Stimulated activated CD8-positive, alpha-beta memory T cell treated with anti-CD3 and anti-CD28 coated beads, Interleukin-12 subunit alpha, Interleukin-12 subunit beta, amount 100 ng/mL, for 4 hours (primary cell): Measurements from ENCODE around the gene COX6A2.
"Not testable (repeated sequence)": the region's sequence is repeated elsewhere in the genome, so short reads cannot be mapped to it uniquely, and the experiment has no call there.

Experiments
- DNase-seq: peaks from one replicate; pipeline ENCODE4 v3.0.0-alpha.2; 2020; ENCODE audit warnings: low read depth

COX6A2 gene

DNA sequence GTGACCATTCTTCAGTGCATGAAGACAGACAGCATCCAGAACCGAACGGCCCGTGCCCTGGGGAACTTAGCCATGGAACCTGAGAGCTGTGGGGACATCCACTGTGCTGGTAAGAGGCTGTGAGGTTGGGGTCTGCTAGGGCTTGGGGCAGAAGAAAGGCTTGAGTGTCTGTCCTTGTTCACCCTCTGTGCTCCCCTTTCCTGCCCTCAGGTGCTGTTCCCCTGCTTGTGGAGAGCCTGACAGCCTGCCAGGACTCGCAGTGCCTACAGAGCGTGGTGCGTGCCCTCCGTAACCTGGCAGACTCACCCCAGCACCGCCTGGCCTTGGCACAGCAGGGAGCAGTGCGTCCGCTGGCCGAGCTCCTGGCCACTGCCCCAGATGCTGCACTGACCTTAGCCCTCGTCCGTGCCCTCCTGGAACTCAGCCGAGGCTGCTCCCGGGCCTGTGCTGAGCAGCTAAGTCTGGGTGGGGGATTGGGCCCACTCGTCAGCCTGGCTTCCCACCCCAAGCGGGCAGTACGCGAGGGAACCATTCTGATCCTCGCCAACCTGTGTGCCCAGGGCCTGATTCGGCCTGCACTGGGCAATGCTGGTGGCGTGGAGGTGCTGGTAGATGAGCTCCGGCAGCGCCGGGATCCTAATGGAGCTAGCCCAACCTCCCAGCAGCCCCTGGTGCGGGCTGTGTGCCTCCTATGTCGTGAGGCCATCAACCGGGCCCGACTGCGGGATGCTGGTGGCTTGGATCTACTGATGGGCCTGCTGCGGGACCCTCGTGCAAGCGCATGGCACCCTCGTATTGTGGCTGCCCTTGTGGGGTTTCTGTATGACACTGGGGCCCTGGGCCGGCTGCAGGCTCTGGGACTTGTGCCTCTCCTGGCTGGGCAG is 34.0 kb upstream of the COX6A2 start:
- no peak for DNase-seq

DNA sequence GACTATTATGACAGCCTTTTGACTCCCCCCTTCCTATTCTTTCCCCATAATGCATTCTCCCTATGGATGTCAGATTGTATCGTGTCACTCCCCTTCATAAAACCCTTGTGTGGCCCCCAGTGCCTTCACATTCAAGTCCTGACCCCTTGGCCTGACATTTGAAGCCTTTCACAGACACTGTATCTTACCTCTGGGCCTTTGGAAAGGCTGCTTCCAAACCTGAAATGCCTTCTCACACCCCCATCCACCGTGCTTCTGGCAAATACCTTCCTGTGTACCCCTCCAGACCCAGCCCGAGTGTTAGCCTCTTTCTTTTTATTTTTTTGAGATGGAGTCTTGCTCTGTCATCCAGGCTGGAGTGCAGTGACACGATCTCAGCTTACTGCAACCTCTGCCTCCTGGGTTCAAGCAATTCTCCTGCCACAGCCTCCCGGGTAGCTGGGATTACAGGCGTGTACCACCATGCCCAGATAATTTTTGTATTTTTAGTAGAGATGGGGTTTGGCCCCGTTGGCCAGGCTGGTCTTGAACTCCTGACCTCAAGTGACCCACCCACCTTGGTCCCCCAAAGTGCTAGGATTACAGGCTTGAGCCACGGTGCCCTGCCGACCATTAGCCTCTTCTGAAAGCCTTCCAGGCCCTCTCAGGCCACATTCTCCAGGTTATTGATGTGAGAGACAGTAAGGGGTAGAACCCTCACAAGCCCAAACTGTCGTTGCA is 33.2 kb upstream of the COX6A2 start:
- DNase-seq = no peak

DNA sequence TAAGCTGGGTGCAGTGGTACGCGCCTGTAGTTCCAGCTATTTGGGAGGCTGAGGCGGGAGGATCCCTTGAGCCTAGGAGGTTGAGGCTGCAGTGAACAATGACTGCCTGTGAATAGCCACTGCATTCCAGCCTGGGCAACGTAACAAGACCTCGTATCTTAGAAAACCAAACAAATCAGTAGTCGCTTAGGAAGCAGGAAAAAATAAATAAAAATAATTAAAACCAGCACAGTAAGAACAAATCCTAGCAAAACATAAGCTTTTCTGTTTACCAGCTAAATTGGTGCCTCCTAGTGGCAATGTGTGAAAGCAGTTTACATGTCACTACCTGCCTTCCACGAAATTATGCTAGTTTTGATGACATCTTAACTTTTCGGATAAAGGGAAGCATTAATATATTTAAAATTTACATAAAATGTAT is 32.4 kb upstream of the COX6A2 start:
- no peak for DNase-seq

DNA sequence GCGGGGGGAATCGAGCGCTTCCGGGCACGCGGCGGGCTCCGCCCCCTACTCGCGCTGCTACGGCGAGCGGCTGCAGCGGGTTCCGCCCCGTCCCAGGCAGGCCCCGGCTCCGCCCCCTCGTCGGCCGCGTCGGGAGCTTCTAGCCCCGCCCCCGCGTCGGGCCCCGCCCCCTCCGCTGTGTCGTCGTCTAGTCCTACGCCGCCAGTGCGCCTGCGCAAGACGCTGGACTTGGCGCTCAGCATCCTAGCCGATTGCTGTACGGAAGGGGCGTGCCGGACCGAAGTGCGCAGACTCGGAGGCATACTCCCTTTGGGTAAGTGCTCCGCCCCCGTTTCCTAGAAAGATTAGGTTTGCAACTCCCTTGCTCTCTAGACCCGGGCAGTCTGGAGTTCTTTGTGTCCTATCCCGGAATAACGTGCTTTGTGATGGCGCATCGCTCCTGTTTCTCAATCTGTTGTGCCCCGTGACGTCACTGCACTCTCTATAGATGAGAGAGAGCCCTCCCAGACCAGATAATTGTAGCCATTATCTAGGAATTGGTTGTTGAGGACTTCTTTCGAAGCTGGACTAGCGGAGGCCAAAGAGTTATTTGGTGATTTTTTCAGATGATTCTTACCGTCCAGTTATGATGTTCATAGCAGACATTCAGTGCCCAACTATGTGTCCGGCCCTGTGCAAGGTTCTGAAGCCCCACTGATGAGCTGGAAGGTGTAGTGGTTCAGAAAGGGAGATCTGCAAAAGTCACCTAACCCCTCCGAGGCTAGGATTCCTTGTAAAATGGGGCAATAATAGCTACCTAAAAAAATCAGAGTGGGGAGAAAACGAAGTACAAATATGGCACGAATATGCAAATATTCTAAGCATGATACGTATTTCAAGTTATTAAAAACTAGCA is 31.8 kb upstream of the COX6A2 start:
- peak; percentile 100 for DNase-seq

DNA sequence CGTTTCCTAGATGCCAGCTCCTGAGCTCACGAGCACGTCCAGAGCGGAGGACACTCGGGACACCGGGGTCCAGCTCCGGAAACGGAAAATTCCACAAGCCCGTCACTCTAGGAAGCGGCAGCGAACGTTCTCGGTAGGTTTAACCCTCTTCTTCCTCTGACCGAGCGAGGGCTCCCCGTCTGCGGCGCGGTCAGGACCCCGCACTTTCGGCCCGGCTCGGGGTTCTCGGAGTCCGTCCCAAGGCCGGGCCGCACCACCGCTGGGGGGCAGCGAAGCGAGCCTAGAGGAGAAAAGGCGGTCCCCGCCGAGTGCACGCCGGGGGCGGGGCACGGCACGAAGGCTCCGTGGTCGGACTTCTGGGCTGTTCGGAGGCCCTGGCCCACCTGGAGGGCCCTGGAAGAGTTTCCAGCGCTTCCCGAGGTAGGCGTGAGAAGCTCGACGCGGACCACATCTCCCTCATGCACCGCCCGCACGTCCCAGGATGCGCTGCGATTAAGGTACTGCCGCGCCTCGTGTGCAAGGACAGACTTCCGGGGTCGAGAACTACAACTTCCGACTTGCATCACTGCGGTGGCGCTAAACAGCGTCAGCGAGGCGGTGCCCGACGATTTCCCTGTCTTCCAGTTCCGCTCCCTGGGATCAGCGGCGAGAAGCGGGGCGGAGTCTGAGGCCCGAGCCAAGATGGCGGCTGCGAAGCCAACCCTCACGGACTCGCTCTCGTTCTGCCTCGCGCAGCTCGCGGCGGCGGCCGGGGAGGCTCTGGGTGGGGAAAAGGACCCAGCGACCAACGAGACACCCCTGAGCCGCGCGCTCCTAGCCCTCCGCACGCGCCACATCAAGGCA is 30.9 kb upstream of the COX6A2 start, which contains the start of gene ARMC5:
Gene ARMC5 (plus strand): TSS at position 658 of the 843 bp plus-strand sequence. CDS start 24 bp downstream, at position 682.
- DNase-seq = peak; percentile 93

DNA sequence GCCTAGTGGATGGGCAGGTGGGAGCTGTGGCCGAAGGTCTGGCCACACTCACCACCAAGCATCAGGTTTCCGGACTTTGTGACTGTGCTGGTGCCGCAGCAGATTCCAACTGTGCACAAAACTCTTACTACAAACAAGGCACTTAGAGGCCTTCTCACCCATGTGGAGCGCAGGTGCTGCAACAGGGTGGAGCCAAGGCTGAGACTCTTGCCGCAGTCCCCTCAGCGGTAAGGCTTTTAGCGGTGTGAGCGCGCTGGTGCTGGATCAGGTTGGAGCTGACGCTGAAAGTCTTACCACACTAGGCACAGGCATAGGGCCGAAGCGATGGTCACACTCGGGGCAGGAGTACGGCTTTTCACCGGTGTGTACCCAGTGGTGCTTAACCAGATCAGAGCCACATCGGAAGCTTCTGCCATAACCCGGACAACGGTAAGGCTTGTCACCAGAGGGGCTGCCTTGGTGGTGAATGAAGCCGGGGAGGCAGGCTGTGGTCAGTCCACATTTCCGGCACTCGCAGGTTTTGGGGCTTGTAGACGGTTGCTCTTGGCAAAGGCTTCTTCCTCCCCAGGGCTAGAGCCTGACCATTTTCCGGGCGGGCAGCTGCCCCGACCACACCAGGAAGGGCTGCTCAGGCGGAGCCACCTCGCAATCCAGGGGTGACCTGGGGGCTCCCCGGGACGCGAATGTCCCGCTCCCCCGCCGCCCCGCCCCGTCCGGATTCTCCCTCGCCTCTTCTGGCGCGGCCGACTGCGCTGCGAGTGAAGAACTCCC is 30.1 kb upstream of the COX6A2 start:
- DNase-seq = peak; percentile 37

DNA sequence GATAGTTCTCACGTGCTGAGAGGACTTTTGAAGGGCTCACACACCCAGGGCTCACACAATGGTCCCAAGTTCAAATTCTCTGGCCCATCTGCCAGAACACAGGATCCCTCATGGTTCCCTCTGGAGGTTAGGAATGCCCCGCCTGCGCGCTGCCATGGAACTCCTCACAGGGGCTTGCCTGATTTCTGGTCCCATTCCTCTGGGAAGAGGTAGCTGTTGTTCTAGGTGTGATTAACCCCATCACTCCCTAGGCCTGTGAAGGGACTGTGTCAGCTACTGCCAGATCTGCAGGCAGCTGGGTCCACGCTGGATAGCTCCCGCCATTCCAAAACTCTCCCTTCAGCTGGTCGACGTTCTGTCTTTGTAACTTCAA is 28.8 kb upstream of the COX6A2 start:
- no peak for DNase-seq

DNA sequence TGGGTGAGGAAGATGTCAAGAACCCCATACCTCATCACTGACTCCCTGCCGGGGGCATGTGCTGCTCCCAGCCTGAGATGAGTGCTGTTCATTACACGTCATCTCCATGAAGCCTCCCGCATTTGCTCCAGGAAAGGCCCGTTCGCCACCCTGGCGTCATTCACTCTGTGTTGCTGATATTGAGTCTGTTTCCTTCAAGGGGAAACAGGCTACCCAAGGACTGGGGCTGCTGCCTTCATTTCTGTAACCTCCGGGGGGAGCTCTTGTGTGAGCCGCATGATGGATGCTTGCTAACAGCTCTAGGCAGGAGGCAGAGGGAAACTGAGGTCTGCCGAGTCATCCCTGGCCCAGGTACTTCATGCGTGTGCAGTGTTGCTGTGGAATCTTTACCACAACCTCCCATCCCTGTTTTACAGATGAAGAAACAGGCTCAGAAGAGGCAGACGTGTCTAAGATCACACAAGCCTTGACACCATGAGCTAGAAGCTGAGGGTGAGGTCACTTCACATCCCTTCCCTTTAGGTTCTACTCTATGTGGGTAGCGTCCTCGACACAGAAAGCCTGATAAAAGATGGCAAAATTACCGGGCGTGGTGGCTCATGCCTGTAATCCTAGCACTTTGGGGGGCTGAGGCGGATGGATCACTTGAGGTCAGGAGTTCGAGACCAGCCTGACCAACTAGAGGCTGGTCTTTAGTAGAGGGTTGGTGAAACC is 27.6 kb upstream of the COX6A2 start:
- no peak for DNase-seq

DNA sequence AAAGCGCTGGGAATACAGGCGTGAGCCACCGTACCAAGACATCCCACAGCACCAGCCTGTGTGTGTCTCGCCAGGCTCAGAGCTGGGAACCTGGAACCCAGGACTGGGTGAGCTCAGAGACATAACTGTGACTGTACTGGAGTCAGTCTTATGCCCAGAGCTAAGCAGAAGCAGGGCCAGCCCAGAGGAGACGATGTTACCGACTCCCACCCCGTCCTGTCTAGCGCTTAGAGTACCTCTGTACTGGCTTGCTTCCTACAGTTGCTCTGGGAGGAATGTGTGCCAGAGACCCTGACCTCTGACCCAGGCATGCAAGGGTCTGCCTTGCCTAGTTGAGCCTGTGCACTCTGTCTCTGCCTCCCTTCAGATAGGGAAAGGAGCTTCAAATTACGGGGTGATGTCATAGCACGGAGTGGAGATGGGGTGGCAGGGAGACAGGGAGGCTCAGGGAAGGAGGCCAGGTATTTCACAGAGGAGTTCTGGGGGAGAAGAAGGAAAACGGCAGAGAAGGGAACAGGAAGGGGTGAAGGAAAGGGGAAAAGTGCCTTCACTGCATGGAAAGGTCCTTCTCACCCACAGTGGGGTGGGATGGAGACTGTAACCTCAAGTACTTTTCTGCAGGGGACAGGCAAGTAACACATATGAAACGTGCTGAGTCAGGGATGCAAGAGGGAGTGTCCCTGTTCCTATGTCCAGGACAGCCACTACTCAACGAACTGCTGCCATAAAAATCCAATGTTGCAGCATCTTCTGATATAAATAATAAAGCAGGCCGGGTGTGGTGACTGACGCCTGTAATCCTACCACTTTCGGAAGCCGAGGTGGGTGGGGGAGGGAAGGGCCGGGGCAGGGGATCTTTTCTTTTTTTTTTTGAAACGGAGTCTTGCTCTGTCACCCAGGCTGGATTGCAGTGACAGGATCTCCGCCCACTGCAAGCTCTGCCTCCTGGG is 25.4 kb upstream of the COX6A2 start:
- no peak for DNase-seq

DNA sequence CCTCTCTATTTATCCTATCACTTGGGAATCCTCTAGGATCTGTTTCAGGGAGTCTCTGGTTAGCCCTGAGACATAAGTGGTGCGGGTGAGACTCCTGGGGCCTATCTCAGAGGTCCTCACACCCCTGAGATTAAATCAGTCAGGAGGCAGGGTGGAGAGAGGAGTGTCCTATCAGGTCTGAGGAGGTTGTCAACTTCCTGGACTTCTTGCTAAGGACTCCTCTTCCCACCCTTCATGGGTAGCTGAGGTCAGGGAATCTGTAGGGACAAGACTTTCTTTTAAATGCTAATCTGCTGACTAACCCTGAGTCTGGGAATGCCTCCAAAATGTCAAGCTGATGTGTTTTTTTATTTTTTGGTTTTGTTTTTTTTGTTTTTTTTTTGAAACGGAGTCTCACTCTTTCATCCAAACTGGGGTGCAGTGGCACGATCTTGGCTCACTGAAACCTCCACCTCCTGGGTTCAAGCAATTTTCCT is 24.5 kb upstream of the COX6A2 start:
- DNase-seq = no peak

DNA sequence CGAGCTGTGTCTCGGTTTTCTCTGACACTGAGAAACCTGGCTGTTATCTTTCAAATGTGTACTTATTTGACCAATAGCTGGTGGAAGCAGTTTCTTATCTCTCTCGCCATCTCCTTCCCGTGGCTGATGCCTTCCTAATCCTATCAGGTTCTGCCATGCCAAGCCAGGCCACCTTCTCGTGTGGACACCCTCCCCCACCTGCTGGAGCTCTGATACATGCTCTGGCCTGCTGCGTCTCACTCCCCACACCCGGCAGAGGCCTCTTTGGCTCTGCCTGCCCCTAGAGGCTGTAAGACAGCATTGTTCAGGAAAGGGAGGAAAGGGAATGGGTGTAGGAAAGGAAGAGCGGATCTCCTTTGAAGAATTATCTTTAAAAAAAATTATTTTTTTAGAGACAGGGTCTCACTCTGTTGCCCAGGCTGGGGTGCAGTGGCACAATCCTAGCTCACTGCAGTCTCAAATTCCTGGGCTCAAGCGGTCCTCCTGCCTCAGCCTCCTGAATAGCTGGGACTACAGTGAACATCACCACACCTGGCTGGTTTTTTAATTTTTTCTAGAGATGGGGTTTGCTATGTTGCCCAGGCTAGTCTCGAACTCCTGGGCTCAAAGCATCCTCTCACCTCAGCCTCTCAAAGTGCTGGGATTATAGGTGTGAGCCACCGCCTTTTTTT is 23.7 kb upstream of the COX6A2 start:
- DNase-seq = no peak

DNA sequence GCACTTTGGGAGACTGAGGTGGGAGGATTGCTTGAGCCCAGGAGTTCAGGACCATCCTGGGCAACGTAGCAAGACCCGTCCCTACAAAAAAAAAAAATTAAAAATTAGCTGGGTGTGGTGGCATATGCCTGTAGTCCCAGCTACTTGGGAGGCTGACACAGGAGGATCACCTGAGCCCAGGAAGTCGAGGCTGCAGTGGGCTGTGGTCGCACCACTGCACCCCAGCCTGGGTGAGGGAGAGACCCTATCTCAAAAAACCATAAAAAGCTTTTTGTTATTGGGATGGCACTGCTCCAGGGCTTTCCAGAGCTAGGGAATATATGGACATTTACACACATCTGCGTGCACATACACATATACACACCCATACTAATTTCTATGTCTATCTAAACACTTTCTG is 23.0 kb upstream of the COX6A2 start:
- DNase-seq = no peak

DNA sequence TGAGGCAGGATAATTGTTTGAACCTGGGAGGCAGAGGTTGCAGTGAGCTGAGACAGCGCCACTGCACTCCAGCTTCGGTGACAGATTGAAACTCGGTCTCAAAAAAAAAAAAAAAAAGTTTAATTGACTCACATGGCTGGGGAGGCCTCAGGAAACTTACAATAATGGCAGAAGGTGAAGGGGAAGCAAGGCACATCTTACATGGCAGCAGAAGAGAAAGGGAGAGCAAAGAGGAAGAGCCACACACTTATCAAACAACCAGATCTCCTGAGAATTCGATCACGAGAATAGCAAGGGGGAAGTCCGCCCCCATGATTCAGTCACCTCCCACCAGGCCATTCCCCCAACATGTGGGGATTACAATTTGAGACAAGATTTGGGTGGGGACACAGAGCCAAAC is 17.8 kb upstream of the COX6A2 start:
- DNase-seq = not testable (repeated sequence)

DNA sequence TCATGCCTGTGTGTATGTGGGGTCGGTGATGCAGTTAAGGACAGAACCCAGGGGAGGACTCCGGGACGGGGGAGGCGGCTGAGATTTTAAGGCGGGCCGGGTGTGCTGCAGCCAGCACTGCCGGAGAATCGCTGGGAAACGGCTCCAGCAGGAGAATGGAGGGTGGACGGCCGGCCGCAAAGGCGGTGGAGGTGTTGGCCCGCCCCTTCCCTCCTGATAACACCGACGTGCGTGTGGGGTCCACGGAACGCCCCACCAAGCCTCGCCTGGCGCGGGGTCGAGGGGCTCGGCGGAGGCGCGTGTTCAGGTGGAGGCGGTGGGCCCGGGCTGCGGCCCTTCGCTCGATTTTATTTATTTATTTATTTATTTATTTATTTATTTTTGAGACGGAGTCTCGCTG is 13.8 kb upstream of the COX6A2 start:
- DNase-seq = no peak

DNA sequence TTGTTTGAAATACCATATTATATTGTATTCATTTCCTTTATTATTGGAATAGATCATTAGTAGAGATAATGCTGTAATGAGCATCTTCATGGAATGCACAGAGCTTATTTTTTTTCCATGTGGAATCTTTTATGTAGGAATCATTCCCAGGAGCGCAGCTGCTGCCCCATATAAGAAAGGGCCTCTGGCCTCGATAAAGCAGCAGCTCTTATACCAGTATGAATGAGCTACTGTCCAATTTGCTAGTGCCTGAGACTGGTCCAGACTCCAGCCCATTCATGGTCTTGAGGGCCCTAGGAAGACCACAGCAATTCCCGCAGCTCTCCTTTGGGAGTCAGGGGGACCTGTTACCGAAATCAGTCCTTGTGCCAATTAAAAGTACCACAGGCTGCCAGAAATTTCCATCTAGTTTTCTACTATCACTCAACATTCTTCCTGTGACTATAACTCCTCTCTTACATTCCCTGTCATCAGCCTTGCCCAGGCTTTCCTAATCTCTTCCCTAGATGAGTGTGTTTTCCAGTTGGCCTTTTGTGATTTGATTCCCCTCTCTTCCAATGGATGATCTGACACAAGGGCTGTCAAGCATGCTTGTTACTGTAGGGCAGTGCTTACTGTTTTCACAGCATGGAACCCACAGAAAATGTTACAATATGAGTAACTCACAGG is 12.5 kb upstream of the COX6A2 start:
- no peak for DNase-seq

DNA sequence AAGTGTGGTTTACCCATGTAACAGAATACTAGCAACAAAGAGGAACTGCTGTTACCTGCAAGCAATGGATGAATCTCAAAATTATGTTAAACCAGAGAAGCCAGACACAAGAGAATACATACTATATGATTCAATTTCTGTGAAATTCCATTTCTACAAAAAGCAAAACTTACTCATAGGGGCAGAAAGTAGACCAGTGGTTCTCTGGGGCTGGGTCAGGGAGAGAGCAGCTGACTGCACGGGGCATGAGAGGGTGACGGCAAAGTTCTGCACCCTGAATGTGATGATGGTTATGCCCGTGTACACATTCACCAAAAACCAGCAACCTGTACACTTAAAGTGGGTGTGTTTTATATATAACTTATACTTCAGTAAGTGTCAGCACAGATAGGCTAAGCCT is 11.4 kb upstream of the COX6A2 start:
- no peak for DNase-seq

DNA sequence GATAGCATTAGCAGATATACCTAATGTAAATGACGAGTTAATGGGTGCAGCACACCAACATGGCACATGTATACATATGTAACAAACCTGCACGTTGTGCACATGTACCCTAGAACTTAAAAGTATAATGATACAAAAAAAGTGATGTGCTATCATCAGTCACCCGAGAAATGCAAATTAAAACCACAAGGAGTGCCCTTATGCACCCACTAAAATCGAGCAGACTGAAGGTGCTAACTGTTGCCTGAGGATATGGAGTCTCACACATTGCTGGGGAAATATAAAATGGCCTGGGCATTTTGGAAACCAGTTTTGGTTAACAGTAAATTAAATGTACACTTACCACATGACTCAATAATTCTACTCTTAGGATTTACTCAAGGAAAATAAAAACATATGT is 10.9 kb upstream of the COX6A2 start:
- DNase-seq = not testable (repeated sequence)
